ENCODE measurements around the gene CRACDL. TPM values are rescaled to one million over a fixed set of nuclear protein-coding genes. Genes with fewer than 3 reads are reported as not detected.

The CRACDL gene
- polyA plus RNA-seq, 1 experiment, result not detected

DNA sequence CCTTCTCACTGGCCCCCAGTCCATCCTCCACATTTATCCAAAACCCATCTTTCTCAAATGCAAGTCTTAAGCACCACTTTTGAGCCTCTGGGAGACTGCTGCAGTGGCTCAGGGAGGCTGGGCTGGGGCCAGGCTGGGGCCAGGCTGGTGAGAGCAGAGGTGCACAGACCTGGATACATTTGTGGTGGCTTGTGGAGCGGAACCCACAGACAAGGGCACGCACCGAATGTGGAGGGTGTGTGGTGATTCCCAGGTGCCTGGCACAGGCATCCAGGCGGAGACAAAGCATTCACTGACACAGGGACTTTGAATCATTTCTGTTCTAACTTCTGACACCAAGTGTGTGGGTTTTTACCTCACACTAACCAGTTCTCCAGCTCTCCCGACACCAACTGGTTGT is 162.9 kb downstream of the CRACDL start:
- ChIA-PET CTCF (no interaction called here), POLR2A (no interaction called here)
- no peak for DNase-seq (ENCODE audit: low read depth)
- Histone ChIP-seq H3K27me3 (ENCODE audit: control insufficient read depth, insufficient read depth, low read length) (peaks cover 4% of the 10 kb centered on the region), H3K36me3 (ENCODE audit: control insufficient read depth, insufficient read depth, low read length) (no peaks in the 10 kb centered on the region), H3K4me3 (ENCODE audit: low read depth, low read length) (no peak overlapping the region)
- TF ChIP-seq, protein P1, sequence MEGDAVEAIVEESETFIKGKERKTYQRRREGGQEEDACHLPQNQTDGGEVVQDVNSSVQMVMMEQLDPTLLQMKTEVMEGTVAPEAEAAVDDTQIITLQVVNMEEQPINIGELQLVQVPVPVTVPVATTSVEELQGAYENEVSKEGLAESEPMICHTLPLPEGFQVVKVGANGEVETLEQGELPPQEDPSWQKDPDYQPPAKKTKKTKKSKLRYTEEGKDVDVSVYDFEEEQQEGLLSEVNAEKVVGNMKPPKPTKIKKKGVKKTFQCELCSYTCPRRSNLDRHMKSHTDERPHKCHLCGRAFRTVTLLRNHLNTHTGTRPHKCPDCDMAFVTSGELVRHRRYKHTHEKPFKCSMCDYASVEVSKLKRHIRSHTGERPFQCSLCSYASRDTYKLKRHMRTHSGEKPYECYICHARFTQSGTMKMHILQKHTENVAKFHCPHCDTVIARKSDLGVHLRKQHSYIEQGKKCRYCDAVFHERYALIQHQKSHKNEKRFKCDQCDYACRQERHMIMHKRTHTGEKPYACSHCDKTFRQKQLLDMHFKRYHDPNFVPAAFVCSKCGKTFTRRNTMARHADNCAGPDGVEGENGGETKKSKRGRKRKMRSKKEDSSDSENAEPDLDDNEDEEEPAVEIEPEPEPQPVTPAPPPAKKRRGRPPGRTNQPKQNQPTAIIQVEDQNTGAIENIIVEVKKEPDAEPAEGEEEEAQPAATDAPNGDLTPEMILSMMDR (IDR thresholded peaks at IDR 0.05; ENCODE audit: insufficient read depth, low read depth, low read length), result no peak

DNA sequence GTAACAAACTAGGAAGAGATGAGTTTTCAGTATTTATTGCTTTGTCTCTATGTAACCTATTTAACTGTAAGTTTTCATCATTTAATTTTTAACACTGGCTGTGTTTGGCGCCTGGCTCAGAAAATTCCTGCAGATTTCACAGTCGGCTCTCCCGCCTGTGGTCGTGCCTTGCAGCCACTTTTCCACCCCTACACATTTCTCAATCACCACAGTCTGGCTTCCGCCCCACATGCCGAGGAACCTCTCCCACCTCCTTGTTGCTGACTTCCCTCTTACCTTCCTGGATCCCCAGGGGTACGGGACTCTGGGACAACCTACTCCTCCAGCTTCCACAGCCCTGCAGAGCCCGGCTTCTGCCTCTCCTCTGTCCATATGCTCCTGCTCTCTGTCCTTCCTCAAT is 163.5 kb downstream of the CRACDL start:
- ChIA-PET POLR2A (no interaction called here), CTCF (no interaction called here)
- no peak for DNase-seq (ENCODE audit: low read depth)
- TF ChIP-seq, protein P1 (IDR thresholded peaks at IDR 0.05; ENCODE audit: insufficient read depth, low read depth, low read length), result no peak
- Histone ChIP-seq H3K27me3 (ENCODE audit: control insufficient read depth, insufficient read depth, low read length) (peaks cover 4% of the 10 kb centered on the region), H3K36me3 (ENCODE audit: control insufficient read depth, insufficient read depth, low read length) (no peaks in the 10 kb centered on the region), H3K4me3 (ENCODE audit: low read depth, low read length) (no peak overlapping the region)

DNA sequence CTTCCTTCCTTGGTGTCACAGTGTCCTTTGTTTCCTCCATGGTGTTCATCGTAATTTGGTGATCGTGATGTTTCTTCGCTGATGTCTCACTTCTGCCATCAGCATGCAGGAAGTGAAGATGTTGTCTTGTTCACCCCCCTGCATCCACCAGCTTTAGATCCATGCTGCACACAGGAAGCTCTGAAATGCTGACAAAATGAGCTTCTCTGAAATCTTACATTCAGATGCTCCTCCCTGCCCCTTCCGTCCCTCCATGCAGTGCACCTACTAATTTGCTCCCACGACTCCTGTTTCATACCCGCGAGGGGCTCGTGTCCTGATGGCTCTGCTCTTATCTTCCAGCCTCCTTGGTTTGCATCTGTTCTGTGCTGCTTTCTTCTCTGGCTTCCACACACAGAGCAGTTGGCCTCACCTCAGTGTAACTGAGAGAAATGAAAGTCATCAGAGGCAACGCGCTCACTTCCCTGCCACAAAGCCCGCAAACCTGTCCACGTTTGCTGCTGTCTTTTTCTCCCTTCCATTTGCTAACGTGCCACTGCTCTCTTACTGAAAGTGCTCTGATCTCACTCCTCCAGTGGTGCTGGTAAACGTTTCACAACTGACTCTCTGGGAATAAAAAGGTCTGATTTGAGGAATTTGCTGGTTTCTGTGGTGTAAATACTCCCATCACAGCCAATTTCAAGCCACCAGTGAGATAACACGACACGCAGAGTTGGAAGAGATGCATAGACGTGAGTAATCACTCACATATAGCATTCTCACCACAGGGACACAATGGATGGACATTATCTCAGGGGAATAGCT is 164.1 kb downstream of the CRACDL start:
- no peak overlapping the region for H3K4me3 ChIP-seq (ENCODE audit: low read depth, low read length)
- ChIA-PET CTCF (no interaction called here), POLR2A (no interaction called here)
- TF ChIP-seq, protein P1 (IDR thresholded peaks at IDR 0.05; ENCODE audit: insufficient read depth, low read depth, low read length), result no peak
- H3K36me3 ChIP-seq (ENCODE audit: control insufficient read depth, insufficient read depth, low read length), result no peaks in the 10 kb centered on the region
- DNase-seq (ENCODE audit: low read depth), result no peak
- peaks cover 4% of the 10 kb centered on the region for H3K27me3 ChIP-seq (ENCODE audit: control insufficient read depth, insufficient read depth, low read length)

DNA sequence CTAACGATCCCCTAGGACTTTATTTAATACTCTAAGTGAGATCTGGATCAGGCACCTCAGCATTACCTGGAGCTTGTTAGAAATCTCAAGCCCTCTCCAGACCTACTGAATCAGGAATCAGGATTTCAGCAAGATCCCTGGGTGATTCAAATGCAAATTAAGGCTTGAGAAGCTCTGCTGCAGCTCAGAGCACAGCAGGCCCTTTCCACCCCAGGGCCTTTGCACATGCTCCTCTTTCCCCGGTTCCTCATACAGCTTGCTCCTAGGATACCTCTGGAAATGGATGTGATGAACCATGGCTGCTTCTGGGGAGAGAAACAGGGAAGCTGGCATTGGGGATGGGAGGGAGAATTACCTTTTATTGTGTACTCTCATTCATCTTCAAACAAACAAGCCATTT is 164.8 kb downstream of the CRACDL start:
- Histone ChIP-seq H3K36me3 (ENCODE audit: control insufficient read depth, insufficient read depth, low read length) (no peaks in the 10 kb centered on the region), H3K4me3 (ENCODE audit: low read depth, low read length) (no peak overlapping the region), H3K27me3 (ENCODE audit: control insufficient read depth, insufficient read depth, low read length) (peaks cover 4% of the 10 kb centered on the region; the same call in 1 of the 2 replicates)
- TF ChIP-seq, protein P1 (IDR thresholded peaks at IDR 0.05; ENCODE audit: insufficient read depth, low read depth, low read length), result no peak
- POLR2A ChIA-PET, result no interaction called here
- CTCF ChIA-PET, result no interaction called here
- DNase-seq (ENCODE audit: low read depth), result no peak

DNA sequence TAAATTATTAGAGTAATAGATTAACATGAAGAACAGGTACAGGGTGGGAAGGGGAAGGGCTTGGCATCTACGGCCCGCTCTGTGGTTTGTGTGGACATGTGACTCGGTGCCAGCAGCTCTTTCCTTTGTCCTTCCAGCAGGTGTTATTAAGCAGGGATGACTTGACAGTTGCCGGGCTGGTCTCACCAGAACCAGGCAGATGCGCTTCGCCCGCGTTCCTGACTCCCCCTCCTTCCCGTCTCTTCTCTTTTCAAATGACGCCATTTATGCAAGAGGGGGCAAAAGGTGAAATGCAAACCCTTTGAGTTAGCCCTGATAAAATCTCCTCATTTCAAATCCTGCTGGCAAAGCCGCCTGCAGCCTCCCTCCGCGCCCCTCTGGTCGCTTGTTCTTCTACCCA is 166.2 kb downstream of the CRACDL start:
- TF ChIP-seq, protein P1 (IDR thresholded peaks at IDR 0.05; ENCODE audit: insufficient read depth, low read depth, low read length), result no peak
- DNase-seq (ENCODE audit: low read depth), result no peak
- POLR2A ChIA-PET, result no interaction called here
- Histone ChIP-seq H3K4me3 (ENCODE audit: low read depth, low read length) (no peak overlapping the region), H3K27me3 (ENCODE audit: control insufficient read depth, insufficient read depth, low read length) (peaks cover 4% of the 10 kb centered on the region; the same call in 1 of the 2 replicates), H3K36me3 (ENCODE audit: control insufficient read depth, insufficient read depth, low read length) (no peaks in the 10 kb centered on the region)
- CTCF ChIA-PET, result no interaction called here

Data from BJ (cell line).